Neuronal stem cell (in vitro differentiated cells): Measurements from ENCODE around the gene BLCAP.
A peak's percentile ranks its signal among the peaks of the same experiment; 100 is the strongest.

Experiments used
- DNase-seq: peaks from one replicate; pipeline ENCODE4 v3.0.0-alpha.2; 2013; ENCODE audit warnings: low spot score
- H2AFZ ChIP-seq: one replicate; pipeline ENCODE4 v1.6.1; 2013; ENCODE audit warnings: mild to moderate bottlenecking, low read length, inconsistent platforms
- H2AK5ac ChIP-seq: 2 replicates; pipeline ENCODE4 v1.6.1; 2013; ENCODE audit warnings: low read depth, mild to moderate bottlenecking, inconsistent platforms, low read length, moderate library complexity, mixed read lengths
- H2BK120ac ChIP-seq: 2 replicates; pipeline ENCODE4 v1.6.1; 2013; ENCODE audit warnings: low read depth, mild to moderate bottlenecking, inconsistent platforms, low read length, moderate library complexity, mixed read lengths
- H2BK12ac ChIP-seq: one replicate; pipeline ENCODE4 v1.6.1; 2013; ENCODE audit warnings: low read length, inconsistent platforms
- H2BK15ac ChIP-seq: 2 replicates; pipeline ENCODE4 v1.6.1; 2013; ENCODE audit warnings: mild to moderate bottlenecking, low read length, inconsistent platforms, mixed read lengths
- H2BK5ac ChIP-seq: one replicate; pipeline ENCODE4 v1.6.1; 2013; ENCODE audit warnings: inconsistent platforms, mild to moderate bottlenecking, low read length, moderate library complexity
- H3K14ac ChIP-seq: one replicate; pipeline ENCODE4 v1.6.1; 2013; ENCODE audit warnings: low read length, inconsistent platforms
- H3K18ac ChIP-seq: 2 replicates; pipeline ENCODE4 v1.6.1; 2013; ENCODE audit warnings: low read length, inconsistent platforms
- H3K23ac ChIP-seq: 2 replicates; pipeline ENCODE4 v1.6.1; 2013; ENCODE audit warnings: low read depth, mild to moderate bottlenecking, mixed read lengths, low read length, inconsistent platforms; ENCODE audit not compliant: poor library complexity
- H3K27ac ChIP-seq: replicated peaks from 3 replicates; pipeline ENCODE4 v1.5.1; 2013; ENCODE audit warnings: low read length, inconsistent platforms
- H3K27me3 ChIP-seq, 3 experiments: 2 replicates each; pipeline ENCODE4 v1.6.1; 2013; ENCODE audit warnings: low read length in 3 of 3, mild to moderate bottlenecking in 2 of 3, inconsistent platforms in 1 of 3, low read depth in 1 of 3, mixed read lengths in 1 of 3, moderate library complexity in 1 of 3; ENCODE audit not compliant: control insufficient read depth in 3 of 3, insufficient read depth in 3 of 3
- H3K36me3 ChIP-seq, 2 donors: replicated peaks in 1 of 2; 2 replicates each; pipeline ENCODE4 v1.6.1; 2013; ENCODE audit warnings: low read length in 2 of 2; ENCODE audit not compliant: control insufficient read depth in 2 of 2, insufficient read depth in 2 of 2
- H3K4ac ChIP-seq: 2 replicates; pipeline ENCODE4 v1.6.1; 2013; ENCODE audit warnings: inconsistent platforms, mild to moderate bottlenecking, low read length, moderate library complexity
- H3K4me1 ChIP-seq, 2 donors: 1 replicate in 1 of 2; 2 replicates in 1 of 2; pipeline ENCODE4 v1.6.1; 2013; ENCODE audit warnings: low read length in 2 of 2, low read depth in 1 of 2; ENCODE audit not compliant: control insufficient read depth in 2 of 2, insufficient read depth in 1 of 2
- H3K4me2 ChIP-seq: one replicate; pipeline ENCODE4 v1.6.1; 2013; ENCODE audit warnings: mild to moderate bottlenecking, low read length, inconsistent platforms; ENCODE audit not compliant: insufficient read depth, poor library complexity, severe bottlenecking
- H3K4me3 ChIP-seq, 2 donors: 2 replicates each; pipeline ENCODE4 v1.5.1; 2013; ENCODE audit warnings: low read length in 2 of 2, mild to moderate bottlenecking in 2 of 2, inconsistent platforms in 1 of 2, moderate library complexity in 1 of 2
- H3K79me1 ChIP-seq: one replicate; pipeline ENCODE4 v1.6.1; 2013; ENCODE audit warnings: low read depth, mild to moderate bottlenecking, inconsistent platforms, low read length, moderate library complexity
- H3K9ac ChIP-seq: one replicate; pipeline ENCODE4 v1.6.1; 2013; ENCODE audit warnings: mild to moderate bottlenecking, low read depth, low read length, inconsistent platforms; ENCODE audit not compliant: poor library complexity
- H3K9me3 ChIP-seq, 2 donors: replicated peaks in 1 of 2; 2 replicates each; pipeline versions ENCODE3 to v1.6.1; 2013; ENCODE audit warnings: low read length in 2 of 2, mild to moderate bottlenecking in 2 of 2, inconsistent platforms in 1 of 2, low read depth in 1 of 2, mixed read lengths in 1 of 2, moderate library complexity in 1 of 2; ENCODE audit not compliant: control insufficient read depth in 2 of 2, insufficient read depth in 1 of 2
- H4K8ac ChIP-seq: one replicate; pipeline ENCODE4 v1.6.1; 2013; ENCODE audit warnings: low read depth, mild to moderate bottlenecking, inconsistent platforms, low read length, moderate library complexity
- H4K91ac ChIP-seq: one replicate; pipeline ENCODE4 v1.6.1; 2013; ENCODE audit warnings: low read length, low read depth, mild to moderate bottlenecking, inconsistent platforms; ENCODE audit not compliant: poor library complexity
- WGBS, 2 donors: extraction: QIAGEN DNeasy Blood & Tissue Kit; methylation state at CpG; one replicate each; pipeline ENCODE4 v1.1.7; 2013; ENCODE audit warnings: missing lambda C conversion rate in 2 of 2, mixed read lengths in 1 of 2; ENCODE audit not compliant: insufficient read length in 2 of 2, insufficient replicate concordance in 1 of 2; ENCODE audit errors: extremely low coverage in 2 of 2; 5-methylcytosine and 5-hydroxymethylcytosine counted together

Gene BLCAP

GRCh38 chr20:37562695-37563480 is 35.2 kb upstream of the BLCAP start:
- H3K27me3 ChIP-seq = peaks cover 0 to 22% (median 0%) of the 10 kb centered on the region in 3 experiments
- no peak overlapping the region for H4K91ac ChIP-seq
- H3K27ac ChIP-seq = no peak overlapping the region
- H3K9ac ChIP-seq = no peak overlapping the region
- no peak overlapping the region for H3K23ac ChIP-seq
- DNase-seq = no peak
- H3K36me3 ChIP-seq = no peaks in the 10 kb centered on the region
- H3K4me3 ChIP-seq = no peak overlapping the region
- no peak overlapping the region for H2AFZ ChIP-seq
- H2BK120ac ChIP-seq = no peak overlapping the region
- H2BK15ac ChIP-seq = no peak overlapping the region
- H2AK5ac ChIP-seq = no peak overlapping the region
- WGBS, 2 donors = no CpG with 5 or more reads among the region's 3 CpGs
- no peak overlapping the region for H3K4me2 ChIP-seq
- H3K4ac ChIP-seq = no peak overlapping the region
- no peak overlapping the region for H4K8ac ChIP-seq
- no peak overlapping the region for H3K14ac ChIP-seq
- no peak overlapping the region for H3K18ac ChIP-seq
- no peak overlapping the region for H2BK12ac ChIP-seq
- H2BK5ac ChIP-seq = no peak overlapping the region
- H3K79me1 ChIP-seq = no peaks in the 10 kb centered on the region
- H3K9me3 ChIP-seq = no peaks in the 10 kb centered on the region
- H3K4me1 ChIP-seq = peaks cover 16 to 22% of the 10 kb centered on the region in 2 donors

- no peak overlapping the region for H2BK12ac ChIP-seq
- H3K9ac ChIP-seq = no peak overlapping the region
- no peak overlapping the region for H3K27ac ChIP-seq
- H3K27me3 ChIP-seq = peaks cover 0 to 16% (median 0%) of the 10 kb centered on the region in 3 experiments
- H3K9me3 ChIP-seq = no peaks in the 10 kb centered on the region
- no peak overlapping the region for H4K91ac ChIP-seq
- no peak overlapping the region for H3K4ac ChIP-seq
- no peak overlapping the region for H2BK5ac ChIP-seq
- no peak overlapping the region for H2BK15ac ChIP-seq
- no peaks in the 10 kb centered on the region for H3K79me1 ChIP-seq
- no peak overlapping the region for H3K14ac ChIP-seq
- H3K23ac ChIP-seq = no peak overlapping the region
- no peak overlapping the region for H3K4me3 ChIP-seq
- H3K4me2 ChIP-seq = no peak overlapping the region
- no peak overlapping the region for H2BK120ac ChIP-seq
- H2AK5ac ChIP-seq = no peak overlapping the region
- no peak overlapping the region for H2AFZ ChIP-seq
- H4K8ac ChIP-seq = no peak overlapping the region
- no CpG with 5 or more reads among the region's 4 CpGs for WGBS, 2 donors
- no peak for DNase-seq
- H3K36me3 ChIP-seq = no peaks in the 10 kb centered on the region
- H3K18ac ChIP-seq = no peak overlapping the region
- peaks cover 7 to 13% of the 10 kb centered on the region in 2 donors for H3K4me1 ChIP-seq
Observed at GRCh38 chr20:37560629-37561028, 33.0 kb upstream of the BLCAP start.

- H2BK15ac ChIP-seq = no peak overlapping the region
- H3K79me1 ChIP-seq = no peaks in the 10 kb centered on the region
- no peak overlapping the region for H3K18ac ChIP-seq
- no peak overlapping the region for H2AFZ ChIP-seq
- no peak overlapping the region for H3K4me2 ChIP-seq
- no peak overlapping the region for H3K4me3 ChIP-seq
- H2BK5ac ChIP-seq = no peak overlapping the region
- H3K14ac ChIP-seq = no peak overlapping the region
- H4K91ac ChIP-seq = no peak overlapping the region
- peaks cover 0 to 5% of the 10 kb centered on the region in 2 donors for H3K4me1 ChIP-seq
- H3K36me3 ChIP-seq = no peaks in the 10 kb centered on the region
- H2BK120ac ChIP-seq = no peak overlapping the region
- no peaks in the 10 kb centered on the region for H3K9me3 ChIP-seq
- no peak overlapping the region for H3K23ac ChIP-seq
- peaks cover 0 to 10% (median 0%) of the 10 kb centered on the region in 3 experiments for H3K27me3 ChIP-seq
- H2AK5ac ChIP-seq = no peak overlapping the region
- no peak overlapping the region for H3K4ac ChIP-seq
- H3K27ac ChIP-seq = no peak overlapping the region
- H3K9ac ChIP-seq = no peak overlapping the region
- DNase-seq = no peak
- no peak overlapping the region for H4K8ac ChIP-seq
- H2BK12ac ChIP-seq = no peak overlapping the region
- no CpG with 5 or more reads among the region's 11 CpGs for WGBS, 2 donors
Observed at GRCh38 chr20:37559312-37560027, 31.8 kb upstream of the BLCAP start.

GRCh38 chr20:37558779-37559178 is 31.1 kb upstream of the BLCAP start:
- Histone ChIP-seq H4K8ac (no peak overlapping the region), H2BK15ac (no peak overlapping the region), H3K4me1 (peaks cover 0 to 5% of the 10 kb centered on the region in 2 donors), H2BK120ac (no peak overlapping the region), H3K79me1 (no peaks in the 10 kb centered on the region), H3K27me3 (peaks cover 0 to 11% (median 0%) of the 10 kb centered on the region in 3 experiments), H3K4me2 (no peak overlapping the region), H2BK5ac (no peak overlapping the region), H3K14ac (no peak overlapping the region), H4K91ac (no peak overlapping the region), H3K9me3 (no peaks in the 10 kb centered on the region), H3K9ac (no peak overlapping the region), H2AK5ac (peak overlapping the region; percentile 39), H3K4ac (no peak overlapping the region), H3K27ac (no peak overlapping the region), H3K36me3 (no peaks in the 10 kb centered on the region), H3K18ac (no peak overlapping the region), H2BK12ac (peak overlapping the region; percentile 36), H2AFZ (no peak overlapping the region), H3K4me3 (no peak overlapping the region), H3K23ac (no peak overlapping the region)
- DNase-seq = no peak
- WGBS, 2 donors = no CpG with 5 or more reads among the region's 4 CpGs
